Coronary artery (tissue), 2 donors: ENCODE data around the gene MNT.

Experiments used
- DNase-seq: peaks from one replicate; pipeline ENCODE4 v3.0.0-alpha.2; 2017; ENCODE audit warnings: low spot score
- H3K27ac ChIP-seq, 2 donors: fragments of 200-600 bp; sonication (generic); one replicate each; pipeline ENCODE4 v1.5.1; 2016 to 2019
- H3K4me3 ChIP-seq: fragments of 200-600 bp; sonication (generic); 2 replicates; pipeline ENCODE4 v1.5.1; 2016; ENCODE audit warnings: mild to moderate bottlenecking, moderate library complexity
- TF ChIP-seq, protein P1 (sequence below): fragments of 200-600 bp; sonication (generic); IDR thresholded peaks from one replicate; pipeline ENCODE4 v1.5.1; 2019; ENCODE audit warnings: antibody characterized with exemption

Gene MNT

GRCh38 chr17:2362016-2362415 lies 38.8 kb downstream of the MNT start:
- no peak for DNase-seq
- TF ChIP-seq, protein P1, sequence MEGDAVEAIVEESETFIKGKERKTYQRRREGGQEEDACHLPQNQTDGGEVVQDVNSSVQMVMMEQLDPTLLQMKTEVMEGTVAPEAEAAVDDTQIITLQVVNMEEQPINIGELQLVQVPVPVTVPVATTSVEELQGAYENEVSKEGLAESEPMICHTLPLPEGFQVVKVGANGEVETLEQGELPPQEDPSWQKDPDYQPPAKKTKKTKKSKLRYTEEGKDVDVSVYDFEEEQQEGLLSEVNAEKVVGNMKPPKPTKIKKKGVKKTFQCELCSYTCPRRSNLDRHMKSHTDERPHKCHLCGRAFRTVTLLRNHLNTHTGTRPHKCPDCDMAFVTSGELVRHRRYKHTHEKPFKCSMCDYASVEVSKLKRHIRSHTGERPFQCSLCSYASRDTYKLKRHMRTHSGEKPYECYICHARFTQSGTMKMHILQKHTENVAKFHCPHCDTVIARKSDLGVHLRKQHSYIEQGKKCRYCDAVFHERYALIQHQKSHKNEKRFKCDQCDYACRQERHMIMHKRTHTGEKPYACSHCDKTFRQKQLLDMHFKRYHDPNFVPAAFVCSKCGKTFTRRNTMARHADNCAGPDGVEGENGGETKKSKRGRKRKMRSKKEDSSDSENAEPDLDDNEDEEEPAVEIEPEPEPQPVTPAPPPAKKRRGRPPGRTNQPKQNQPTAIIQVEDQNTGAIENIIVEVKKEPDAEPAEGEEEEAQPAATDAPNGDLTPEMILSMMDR = no peak
- no peak overlapping the region for H3K27ac ChIP-seq
- H3K4me3 ChIP-seq = no peak overlapping the region

- no peak for DNase-seq
- Histone ChIP-seq H3K4me3 (no peak overlapping the region), H3K27ac (no peak overlapping the region)
- TF ChIP-seq, protein P1 = no peak
These were observed 39.7 kb downstream of the MNT start for GRCh38 chr17:2361010-2361760.

DNA sequence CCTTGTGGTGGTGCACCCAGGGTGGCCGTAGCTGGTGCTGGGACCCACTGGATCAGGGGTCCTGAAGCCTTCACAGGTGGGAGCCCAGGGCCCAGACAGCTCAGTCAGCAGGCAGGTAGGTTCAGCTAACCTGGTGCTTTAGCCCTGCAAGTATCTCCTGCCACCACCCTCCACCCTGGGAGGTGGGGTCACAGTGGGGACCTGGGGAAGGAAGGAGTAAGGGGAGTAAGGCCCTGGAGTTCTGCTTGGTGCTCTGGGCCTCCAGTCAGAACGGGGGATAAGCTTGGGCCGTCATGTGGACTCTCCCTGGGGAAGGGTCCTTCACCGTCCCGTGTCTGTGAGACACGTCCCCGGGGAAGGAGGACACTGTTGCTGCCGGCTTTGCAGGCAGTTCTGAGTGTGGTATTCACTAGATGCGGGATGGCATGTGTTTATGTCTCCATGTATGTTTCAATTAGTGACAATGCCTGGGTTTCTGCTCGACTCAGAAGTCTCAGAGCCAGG lies 42.9 kb downstream of the MNT start:
- Histone ChIP-seq H3K27ac (no peak overlapping the region), H3K4me3 (no peak overlapping the region)
- no peak for DNase-seq
- TF ChIP-seq, protein P1 = no peak

GRCh38 chr17:2357237-2357636 lies 43.6 kb downstream of the MNT start:
- DNase-seq = no peak
- TF ChIP-seq, protein P1 = no peak
- H3K27ac ChIP-seq = no peak overlapping the region
- H3K4me3 ChIP-seq = no peak overlapping the region

GRCh38 chr17:2354311-2354710 lies 46.5 kb downstream of the MNT start:
- DNase-seq = no peak
- H3K27ac ChIP-seq = no peak overlapping the region
- TF ChIP-seq, protein P1 = no peak
- H3K4me3 ChIP-seq = no peak overlapping the region

- no peak overlapping the region for H3K4me3 ChIP-seq
- no peak for DNase-seq
- TF ChIP-seq, protein P1 = no peak
- H3K27ac ChIP-seq = no peak overlapping the region
These were observed 49.6 kb downstream of the MNT start for GRCh38 chr17:2351269-2351668.
